Neural cell (in vitro differentiated cells): ENCODE measurements around the gene MINDY4. TPM values are rescaled to one million over a fixed set of nuclear protein-coding genes. Genes with fewer than 3 reads are reported as not detected.

ENCODE experiments used
- H2AFZ ChIP-seq: fragments of 200-600, 300-800 bp; sonication (generic), shearing (Covaris generic); 2 replicates; pipeline ENCODE4 v1.6.0; 2014; ENCODE audit warnings: low read depth, mild to moderate bottlenecking, antibody characterized with exemption, low read length, moderate library complexity
- H3F3A ChIP-seq: fragments of 200-600 bp; shearing (Covaris generic); 2 replicates; pipeline ENCODE4 v1.6.1; 2016; ENCODE audit warnings: mild to moderate bottlenecking, moderate library complexity, mixed read lengths, antibody characterized with exemption, low read length; ENCODE audit not compliant: insufficient read depth, poor library complexity, severe bottlenecking
- H3K27ac ChIP-seq: fragments of 200-600, 300-800 bp; sonication (generic), shearing (Covaris generic); 2 replicates; pipeline ENCODE4 v1.5.1; 2014; ENCODE audit warnings: mild to moderate bottlenecking, low read length, moderate library complexity
- H3K27me3 ChIP-seq: fragments of 300-800, 200-600 bp; sonication (generic), shearing (Covaris generic); 2 replicates; pipeline ENCODE4 v1.6.0; 2014; ENCODE audit warnings: mild to moderate bottlenecking, low read depth, low read length, moderate library complexity; ENCODE audit not compliant: insufficient read depth
- H3K36me3 ChIP-seq: fragments of 300-800, 200-600 bp; sonication (generic), shearing (Covaris generic); 2 replicates; pipeline ENCODE4 v1.5.1; 2014; ENCODE audit warnings: mild to moderate bottlenecking, antibody characterized with exemption, low read length, moderate library complexity; ENCODE audit not compliant: insufficient read depth
- H3K4me2 ChIP-seq: fragments of 300-800, 200-600 bp; sonication (generic), shearing (Covaris generic); 2 replicates; pipeline ENCODE4 v1.6.0; 2014; ENCODE audit warnings: mild to moderate bottlenecking, low read length
- H3K4me3 ChIP-seq: fragments of 300-800, 200-600 bp; sonication (generic), shearing (Covaris generic); 2 replicates; pipeline ENCODE4 v1.5.1; 2014; ENCODE audit warnings: mild to moderate bottlenecking, low read length, moderate library complexity
- H3K79me2 ChIP-seq: fragments of 200-600 bp; shearing (Covaris generic); replicated peaks from 2 replicates; pipeline ENCODE4 v1.6.0; 2014; ENCODE audit warnings: mild to moderate bottlenecking, low read length, moderate library complexity; ENCODE audit not compliant: insufficient read depth
- H3K9ac ChIP-seq: fragments of 300-800, 200-600 bp; sonication (generic), shearing (Covaris generic); 2 replicates; pipeline ENCODE4 v1.6.1; 2016; ENCODE audit warnings: mild to moderate bottlenecking, low read length, mixed read lengths
- H3K9me2 ChIP-seq: fragments of 200-600 bp; shearing (Covaris generic); 2 replicates; pipeline ENCODE4 v1.6.1; 2016; ENCODE audit warnings: mild to moderate bottlenecking, low read length, mixed read lengths; ENCODE audit not compliant: insufficient read depth
- H3K9me3 ChIP-seq: fragments of 200-600, 300-800 bp; sonication (generic), shearing (Covaris generic); 2 replicates; pipeline ENCODE4 v1.6.1; 2016; ENCODE audit warnings: mild to moderate bottlenecking, mixed run types, low read length, moderate library complexity, mixed read lengths
- H4K20me1 ChIP-seq: fragments of 200-600 bp; shearing (Covaris generic); 2 replicates; pipeline ENCODE4 v1.6.1; 2016; ENCODE audit warnings: mild to moderate bottlenecking, mixed run types; ENCODE audit not compliant: insufficient read depth
- EP300 ChIP-seq: fragments of 450-650 bp; conservative IDR thresholded peaks from 2 replicates; pipeline ENCODE4 v1.6.1; 2014; ENCODE audit warnings: antibody characterized with exemption, mild to moderate bottlenecking, moderate library complexity; ENCODE audit not compliant: poor library complexity, severe bottlenecking
- EZH2 ChIP-seq: fragments of 200-600, 300-800 bp; shearing (Covaris generic), sonication (generic); IDR thresholded peaks from 2 replicates; pipeline ENCODE4 v1.6.1; 2014; ENCODE audit warnings: antibody characterized with exemption, low read length, borderline replicate concordance, mild to moderate bottlenecking; ENCODE audit not compliant: insufficient read depth, poor library complexity, severe bottlenecking
- MXI1 ChIP-seq: fragments of 450-650 bp; conservative IDR thresholded peaks from 2 replicates; pipeline ENCODE4 v1.6.1; 2014; ENCODE audit warnings: antibody characterized with exemption, mild to moderate bottlenecking; ENCODE audit not compliant: poor library complexity, severe bottlenecking
- POLR2AphosphoS5 ChIP-seq: IDR thresholded peaks from 2 replicates; pipeline ENCODE4 v1.6.1; 2012
- RAD21 ChIP-seq: fragments of 450-650 bp; conservative IDR thresholded peaks from 2 replicates; pipeline ENCODE4 v1.6.1; 2014; ENCODE audit warnings: antibody characterized with exemption, mild to moderate bottlenecking, moderate library complexity
- SMC3 ChIP-seq: fragments of 450-650 bp; conservative IDR thresholded peaks from 2 replicates; pipeline ENCODE4 v1.6.1; 2014; ENCODE audit warnings: antibody characterized with exemption, mild to moderate bottlenecking, moderate library complexity; ENCODE audit not compliant: poor library complexity
- TAF1 ChIP-seq: IDR thresholded peaks from 2 replicates; pipeline ENCODE4 v1.6.1; 2012; ENCODE audit warnings: low read depth
- polyA plus RNA-seq: library from polyadenylated mRNA; depleted of rRNA; stranded (reverse); fragments of >200 nt; gene quantifications from 2 replicates; pipeline ENCODE4 v1.2.3, GENCODE V29; 2014
- TF ChIP-seq, protein P1 (sequence below): IDR thresholded peaks from 2 replicates; pipeline ENCODE4 v1.6.1; 2012; ENCODE audit warnings: borderline replicate concordance
- TF ChIP-seq, protein P2 (sequence below): fragments of 450-650 bp; IDR thresholded peaks from 2 replicates; pipeline ENCODE4 v1.5.1; 2014; ENCODE audit warnings: antibody characterized with exemption, mild to moderate bottlenecking, moderate library complexity; ENCODE audit not compliant: poor library complexity, severe bottlenecking

The MINDY4 gene
- polyA plus RNA-seq, 1 donor from 2014 or later: 1.0 TPM

DNA sequence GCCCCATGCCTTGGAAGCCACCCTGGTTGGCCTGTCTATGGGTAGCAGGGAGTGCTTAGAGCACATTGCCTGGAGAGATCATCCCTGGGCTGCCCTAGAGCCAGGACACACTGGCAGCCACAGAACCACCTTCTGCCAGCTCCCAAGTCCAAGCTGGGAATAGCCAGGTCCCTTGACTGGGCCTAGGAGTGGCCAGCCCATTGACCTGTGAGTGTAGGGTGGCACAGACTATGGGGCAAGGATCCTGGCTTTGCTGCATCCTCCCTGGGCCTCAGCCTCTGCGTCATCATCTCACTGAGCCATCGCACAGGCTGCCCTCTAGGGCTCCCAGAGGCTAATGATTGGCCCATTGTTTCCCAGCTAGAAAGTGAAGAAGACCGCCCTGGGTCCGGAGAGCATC, 147.5 kb downstream of the MINDY4 start:
- H2AFZ ChIP-seq: no peak overlapping the region
- no peak overlapping the region for H3K9ac ChIP-seq
- no peak overlapping the region for H3K27ac ChIP-seq
- no peak overlapping the region for H3K4me2 ChIP-seq
- H3K36me3 ChIP-seq: no peaks in the 10 kb centered on the region
- no peaks in the 10 kb centered on the region for H3K9me3 ChIP-seq
- H3K4me3 ChIP-seq: no peak overlapping the region
- no peak for TF ChIP-seq EZH2
- TF ChIP-seq, protein P1, sequence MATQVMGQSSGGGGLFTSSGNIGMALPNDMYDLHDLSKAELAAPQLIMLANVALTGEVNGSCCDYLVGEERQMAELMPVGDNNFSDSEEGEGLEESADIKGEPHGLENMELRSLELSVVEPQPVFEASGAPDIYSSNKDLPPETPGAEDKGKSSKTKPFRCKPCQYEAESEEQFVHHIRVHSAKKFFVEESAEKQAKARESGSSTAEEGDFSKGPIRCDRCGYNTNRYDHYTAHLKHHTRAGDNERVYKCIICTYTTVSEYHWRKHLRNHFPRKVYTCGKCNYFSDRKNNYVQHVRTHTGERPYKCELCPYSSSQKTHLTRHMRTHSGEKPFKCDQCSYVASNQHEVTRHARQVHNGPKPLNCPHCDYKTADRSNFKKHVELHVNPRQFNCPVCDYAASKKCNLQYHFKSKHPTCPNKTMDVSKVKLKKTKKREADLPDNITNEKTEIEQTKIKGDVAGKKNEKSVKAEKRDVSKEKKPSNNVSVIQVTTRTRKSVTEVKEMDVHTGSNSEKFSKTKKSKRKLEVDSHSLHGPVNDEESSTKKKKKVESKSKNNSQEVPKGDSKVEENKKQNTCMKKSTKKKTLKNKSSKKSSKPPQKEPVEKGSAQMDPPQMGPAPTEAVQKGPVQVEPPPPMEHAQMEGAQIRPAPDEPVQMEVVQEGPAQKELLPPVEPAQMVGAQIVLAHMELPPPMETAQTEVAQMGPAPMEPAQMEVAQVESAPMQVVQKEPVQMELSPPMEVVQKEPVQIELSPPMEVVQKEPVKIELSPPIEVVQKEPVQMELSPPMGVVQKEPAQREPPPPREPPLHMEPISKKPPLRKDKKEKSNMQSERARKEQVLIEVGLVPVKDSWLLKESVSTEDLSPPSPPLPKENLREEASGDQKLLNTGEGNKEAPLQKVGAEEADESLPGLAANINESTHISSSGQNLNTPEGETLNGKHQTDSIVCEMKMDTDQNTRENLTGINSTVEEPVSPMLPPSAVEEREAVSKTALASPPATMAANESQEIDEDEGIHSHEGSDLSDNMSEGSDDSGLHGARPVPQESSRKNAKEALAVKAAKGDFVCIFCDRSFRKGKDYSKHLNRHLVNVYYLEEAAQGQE: no peak
- no peak for TF ChIP-seq EP300
- no peak for TF ChIP-seq RAD21
- no peak for TF ChIP-seq POLR2AphosphoS5
- TF ChIP-seq SMC3: no peak
- no peak for TF ChIP-seq TAF1
- no peak for TF ChIP-seq MXI1
- TF ChIP-seq, protein P2, sequence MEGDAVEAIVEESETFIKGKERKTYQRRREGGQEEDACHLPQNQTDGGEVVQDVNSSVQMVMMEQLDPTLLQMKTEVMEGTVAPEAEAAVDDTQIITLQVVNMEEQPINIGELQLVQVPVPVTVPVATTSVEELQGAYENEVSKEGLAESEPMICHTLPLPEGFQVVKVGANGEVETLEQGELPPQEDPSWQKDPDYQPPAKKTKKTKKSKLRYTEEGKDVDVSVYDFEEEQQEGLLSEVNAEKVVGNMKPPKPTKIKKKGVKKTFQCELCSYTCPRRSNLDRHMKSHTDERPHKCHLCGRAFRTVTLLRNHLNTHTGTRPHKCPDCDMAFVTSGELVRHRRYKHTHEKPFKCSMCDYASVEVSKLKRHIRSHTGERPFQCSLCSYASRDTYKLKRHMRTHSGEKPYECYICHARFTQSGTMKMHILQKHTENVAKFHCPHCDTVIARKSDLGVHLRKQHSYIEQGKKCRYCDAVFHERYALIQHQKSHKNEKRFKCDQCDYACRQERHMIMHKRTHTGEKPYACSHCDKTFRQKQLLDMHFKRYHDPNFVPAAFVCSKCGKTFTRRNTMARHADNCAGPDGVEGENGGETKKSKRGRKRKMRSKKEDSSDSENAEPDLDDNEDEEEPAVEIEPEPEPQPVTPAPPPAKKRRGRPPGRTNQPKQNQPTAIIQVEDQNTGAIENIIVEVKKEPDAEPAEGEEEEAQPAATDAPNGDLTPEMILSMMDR: no peak
- H3F3A ChIP-seq: no peaks in the 10 kb centered on the region
- H3K79me2 ChIP-seq: no peaks in the 10 kb centered on the region
- no peaks in the 10 kb centered on the region for H3K9me2 ChIP-seq
- no peaks in the 10 kb centered on the region for H3K27me3 ChIP-seq
- no peaks in the 10 kb centered on the region for H4K20me1 ChIP-seq

DNA sequence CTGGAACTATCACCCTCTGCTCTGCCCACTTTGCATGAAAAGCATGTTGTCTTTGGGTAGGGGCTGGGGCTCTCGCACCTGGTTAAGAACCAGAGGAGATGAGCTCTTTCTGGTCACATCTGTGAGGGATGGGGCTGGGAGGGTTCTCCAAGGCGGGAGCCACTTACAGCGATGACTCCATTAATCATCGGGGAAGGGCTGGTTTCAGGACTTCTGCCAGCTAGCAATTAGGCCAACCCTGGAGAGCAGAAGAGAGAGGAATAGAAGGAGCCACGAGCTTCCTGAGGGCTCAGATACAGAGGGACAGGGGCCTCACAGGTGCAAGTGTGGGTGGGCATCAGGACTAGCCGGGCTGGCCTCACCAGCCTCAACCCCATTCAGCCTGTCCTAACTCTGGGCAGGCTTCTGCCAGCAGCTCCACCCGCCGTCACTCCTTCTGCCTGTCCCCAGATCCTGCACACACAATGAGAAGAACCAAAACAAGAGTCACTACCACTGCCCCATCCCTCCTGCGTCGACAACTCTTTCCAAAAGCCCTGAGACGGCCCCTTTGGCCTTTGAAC, 148.9 kb downstream of the MINDY4 start:
- H3K4me2 ChIP-seq: no peak overlapping the region
- H3K4me3 ChIP-seq: no peak overlapping the region
- no peaks in the 10 kb centered on the region for H3K9me3 ChIP-seq
- no peaks in the 10 kb centered on the region for H3K27me3 ChIP-seq
- no peaks in the 10 kb centered on the region for H4K20me1 ChIP-seq
- H3K27ac ChIP-seq: no peak overlapping the region
- H3K36me3 ChIP-seq: no peaks in the 10 kb centered on the region
- H3K9me2 ChIP-seq: no peaks in the 10 kb centered on the region
- TF ChIP-seq EP300 (no peak), POLR2AphosphoS5 (no peak), RAD21 (no peak), MXI1 (no peak), EZH2 (no peak), SMC3 (no peak), TAF1 (no peak)
- TF ChIP-seq, protein P2: no peak
- TF ChIP-seq, protein P1: no peak
- H3F3A ChIP-seq: no peaks in the 10 kb centered on the region
- no peaks in the 10 kb centered on the region for H3K79me2 ChIP-seq
- H3K9ac ChIP-seq: no peak overlapping the region
- H2AFZ ChIP-seq: no peak overlapping the region
